Measurements from ENCODE around the gene CHD1L. TPM values are rescaled to one million over a fixed set of nuclear protein-coding genes. Genes with fewer than 3 reads are reported as not detected.

Gene CHD1L
- total RNA-seq, 3 donors from 2014 or later, result 33.8 to 40.0 (median 34.5) TPM

DNA sequence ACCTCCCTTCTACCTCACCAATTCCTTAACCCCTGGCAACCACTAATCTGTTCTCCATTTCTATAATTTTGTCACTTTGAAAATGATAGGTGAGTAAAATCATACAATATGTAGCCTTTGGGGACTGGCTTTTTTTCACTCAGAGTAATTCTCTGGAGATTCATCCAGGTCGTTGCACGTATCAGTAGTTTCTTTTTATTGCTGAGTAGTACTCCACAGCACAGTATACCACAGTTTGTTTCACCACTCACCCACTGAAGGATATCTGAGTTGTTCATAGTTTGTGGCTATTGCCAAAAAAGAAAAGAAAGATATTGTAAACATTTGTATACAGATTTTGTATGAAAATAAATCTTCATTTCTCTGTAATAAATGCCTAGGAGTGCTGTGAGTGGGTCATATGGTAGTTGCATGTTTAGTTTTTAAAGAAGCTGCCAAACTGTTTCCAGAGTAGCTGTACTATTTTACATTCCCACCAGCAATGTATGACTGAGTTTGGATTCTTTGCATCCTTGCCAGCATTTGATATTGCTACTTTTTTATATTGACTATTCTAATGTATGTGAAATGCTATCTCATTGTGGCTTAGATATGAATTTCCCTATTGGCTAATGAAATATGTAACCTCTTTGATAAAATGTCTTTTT is 3.7 kb downstream of the CHD1L start:
- no peak for ATAC-seq
- TF ChIP-seq CTCF (IDR thresholded peaks at IDR 0.05), result no peak
- H3K4me1 ChIP-seq (ENCODE audit: low read depth), result no peaks in the 10 kb centered on the region
- DNase-seq, result no peak
- intact Hi-C loops (cut with DNase I, micrococcal nuclease), result no loop called here
- H3K4me3 ChIP-seq, result no peak overlapping the region
- H3K36me3 ChIP-seq (ENCODE audit: low read depth), result no peaks in the 10 kb centered on the region
- no peaks in the 10 kb centered on the region for H3K9me3 ChIP-seq

DNA sequence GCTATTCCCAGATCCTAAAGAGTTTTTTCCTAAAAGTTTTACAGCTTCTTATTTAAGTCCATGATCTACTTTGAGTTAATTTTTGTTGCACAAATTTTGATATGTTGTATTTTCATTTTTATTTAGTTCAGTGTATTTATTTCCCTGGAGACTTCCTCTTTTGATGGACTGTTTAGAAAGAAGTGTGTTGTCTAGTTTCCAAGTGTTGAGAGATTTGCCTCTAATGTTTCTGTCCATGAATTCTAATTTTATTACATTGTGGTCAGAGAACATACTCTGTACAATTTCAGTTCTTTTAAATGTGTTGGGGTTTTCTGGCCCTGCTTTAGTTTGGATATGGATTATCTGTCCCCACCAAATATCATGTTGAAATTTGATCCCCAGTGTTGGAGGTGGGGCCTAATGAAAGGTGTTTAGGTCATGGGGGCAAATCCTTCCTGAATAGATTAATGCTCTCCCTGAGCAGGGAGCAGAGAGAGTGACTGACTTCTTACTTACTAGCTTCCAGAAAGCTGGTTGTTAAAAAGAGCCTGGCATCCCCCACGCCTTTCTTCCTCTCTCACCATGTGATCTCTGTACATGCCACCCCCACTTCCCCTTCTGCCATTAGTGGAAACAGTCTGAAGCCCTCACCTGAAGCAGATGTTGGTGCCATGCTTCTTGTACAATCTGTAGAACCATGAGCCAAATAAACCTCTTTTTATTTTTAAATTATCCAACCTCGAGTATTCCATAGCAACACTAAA is 4.6 kb downstream of the CHD1L start:
- no peak for ATAC-seq
- DNase-seq, result no peak
- no peak for TF ChIP-seq CTCF (IDR thresholded peaks at IDR 0.05)
- intact Hi-C loops (cut with DNase I, micrococcal nuclease), result no loop called here
- Histone ChIP-seq H3K9me3 (no peaks in the 10 kb centered on the region), H3K36me3 (ENCODE audit: low read depth) (no peaks in the 10 kb centered on the region), H3K4me1 (ENCODE audit: low read depth) (no peaks in the 10 kb centered on the region), H3K4me3 (no peak overlapping the region)

- intact Hi-C loops (cut with DNase I, micrococcal nuclease), result no loop called here
- no peak for TF ChIP-seq CTCF (IDR thresholded peaks at IDR 0.05)
- no peak overlapping the region for H3K4me3 ChIP-seq
- H3K4me1 ChIP-seq (ENCODE audit: low read depth), result no peaks in the 10 kb centered on the region
- DNase-seq (no peak), ATAC-seq (no peak)
- no peaks in the 10 kb centered on the region for H3K9me3 ChIP-seq
- H3K36me3 ChIP-seq (ENCODE audit: low read depth), result no peaks in the 10 kb centered on the region
These were observed 5.3 kb downstream of the CHD1L start for GRCh38 chr1:147247656-147248238.

- intact Hi-C loops (cut with DNase I, micrococcal nuclease), result no loop called here
- DNase-seq (no peak), ATAC-seq (peak; percentile 62)
- no peak for TF ChIP-seq CTCF (IDR thresholded peaks at IDR 0.05)
- Histone ChIP-seq H3K4me3 (no peak overlapping the region), H3K9me3 (no peaks in the 10 kb centered on the region), H3K36me3 (ENCODE audit: low read depth) (no peaks in the 10 kb centered on the region), H3K4me1 (ENCODE audit: low read depth) (no peaks in the 10 kb centered on the region)
These were observed 10.1 kb downstream of the CHD1L start for GRCh38 chr1:147252540-147252939.

DNA sequence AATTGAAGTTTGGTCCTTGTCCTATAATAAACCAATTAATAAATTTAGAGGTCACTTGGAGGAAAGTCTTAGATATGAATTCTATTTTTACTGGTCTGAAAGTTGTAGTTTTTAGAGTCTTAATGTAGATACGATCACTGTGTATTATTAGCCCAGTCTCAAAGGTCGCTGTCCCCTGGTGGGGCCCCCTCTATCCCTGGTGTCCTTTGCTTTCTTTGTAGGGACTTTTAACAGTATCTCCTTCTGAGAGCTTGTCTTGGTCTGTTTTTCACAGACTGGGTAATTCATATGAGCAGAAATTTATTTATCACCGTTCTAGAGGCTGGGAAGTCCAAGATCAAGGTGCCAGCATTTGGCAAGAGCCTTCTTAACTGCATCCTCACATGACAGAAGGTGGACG is 18.5 kb downstream of the CHD1L start:
- no peaks in the 10 kb centered on the region for H3K4me1 ChIP-seq (ENCODE audit: low read depth)
- no peaks in the 10 kb centered on the region for H3K36me3 ChIP-seq (ENCODE audit: low read depth)
- no peak for DNase-seq
- no peak for TF ChIP-seq CTCF (IDR thresholded peaks at IDR 0.05)
- H3K9me3 ChIP-seq, result no peaks in the 10 kb centered on the region
- ATAC-seq, result no peak
- intact Hi-C loops (cut with DNase I, micrococcal nuclease), result no loop called here
- no peak overlapping the region for H3K4me3 ChIP-seq
